SU-DHL-6 (cell line): ENCODE data around the gene FRMD1.

Experiments used
- H2AFZ ChIP-seq: fragments of 200-600 bp; sonication (generic); 2 replicates; pipeline ENCODE4 v1.6.1; 2014; ENCODE audit warnings: low read depth, mild to moderate bottlenecking, moderate library complexity, mixed read lengths, antibody characterized with exemption, low read length; ENCODE audit not compliant: severe bottlenecking
- H3F3A ChIP-seq: fragments of 200-600 bp; shearing (Covaris generic); 2 replicates; pipeline ENCODE4 v1.6.0; 2016; ENCODE audit warnings: antibody characterized with exemption, mild to moderate bottlenecking; ENCODE audit not compliant: insufficient read depth
- H3K27ac ChIP-seq: fragments of 200-600 bp; sonication (generic); 2 replicates; pipeline ENCODE4 v1.5.1; 2016; ENCODE audit warnings: low read depth, mild to moderate bottlenecking, low read length, moderate library complexity, mixed read lengths
- H3K27me3 ChIP-seq: fragments of 200-600 bp; sonication (generic), shearing (Covaris generic); 2 replicates; pipeline ENCODE4 v1.6.0; 2014; ENCODE audit warnings: mild to moderate bottlenecking, low read length
- H3K36me3 ChIP-seq: fragments of 200-600 bp; sonication (generic); 2 replicates; pipeline ENCODE4 v1.6.1; 2014; ENCODE audit warnings: mild to moderate bottlenecking, low read length, mixed read lengths
- H3K4me2 ChIP-seq: fragments of 300-600, 200-600 bp; shearing (Covaris generic), sonication (generic); 2 replicates; pipeline ENCODE4 v1.6.0; 2014; ENCODE audit warnings: low read length, low read depth, mild to moderate bottlenecking; ENCODE audit not compliant: poor library complexity, severe bottlenecking
- H3K4me3 ChIP-seq: fragments of 200-600 bp; sonication (generic); 2 replicates; pipeline ENCODE4 v1.5.1; 2014; ENCODE audit warnings: antibody characterized with exemption, low read length, mild to moderate bottlenecking, mixed read lengths; ENCODE audit not compliant: insufficient read depth, poor library complexity, severe bottlenecking
- H3K79me2 ChIP-seq: fragments of 200-600 bp; sonication (generic); 2 replicates; pipeline ENCODE4 v1.6.1; 2014; ENCODE audit warnings: mild to moderate bottlenecking, low read length, moderate library complexity; ENCODE audit not compliant: insufficient read depth
- H3K9ac ChIP-seq: fragments of 200-600 bp; sonication (generic); 2 replicates; pipeline ENCODE4 v1.7.0; 2014; ENCODE audit warnings: mild to moderate bottlenecking, low read length
- H3K9me2 ChIP-seq: fragments of 200-600 bp; sonication (generic); replicated peaks from 2 replicates; pipeline ENCODE4 v1.6.1; 2014; ENCODE audit warnings: low read length; ENCODE audit not compliant: insufficient read depth
- H3K9me3 ChIP-seq: fragments of 200-600 bp; sonication (generic); 2 replicates; pipeline ENCODE4 v1.6.1; 2014; ENCODE audit warnings: low read length, mixed read lengths; ENCODE audit not compliant: insufficient read depth
- H4K20me1 ChIP-seq: fragments of 200-600 bp; sonication (generic); 2 replicates; pipeline ENCODE4 v1.6.1; 2014; ENCODE audit warnings: low read depth, mild to moderate bottlenecking, antibody characterized with exemption, low read length, moderate library complexity, mixed read lengths
- EZH2phosphoT487 ChIP-seq: fragments of 200-600 bp; sonication (generic), shearing (Covaris generic); conservative IDR thresholded peaks from 2 replicates; pipeline ENCODE4 v1.6.1; 2018; ENCODE audit warnings: mild to moderate bottlenecking, antibody characterized with exemption, low read length, moderate library complexity, mixed read lengths
- TF ChIP-seq, protein P1 (sequence below): fragments of 200-600 bp; sonication (generic); IDR thresholded peaks from one replicate; pipeline ENCODE4 v1.5.1; 2017; ENCODE audit warnings: antibody characterized with exemption, mild to moderate bottlenecking, low read length, moderate library complexity; ENCODE audit not compliant: insufficient read depth, poor library complexity, severe bottlenecking

The FRMD1 gene

DNA sequence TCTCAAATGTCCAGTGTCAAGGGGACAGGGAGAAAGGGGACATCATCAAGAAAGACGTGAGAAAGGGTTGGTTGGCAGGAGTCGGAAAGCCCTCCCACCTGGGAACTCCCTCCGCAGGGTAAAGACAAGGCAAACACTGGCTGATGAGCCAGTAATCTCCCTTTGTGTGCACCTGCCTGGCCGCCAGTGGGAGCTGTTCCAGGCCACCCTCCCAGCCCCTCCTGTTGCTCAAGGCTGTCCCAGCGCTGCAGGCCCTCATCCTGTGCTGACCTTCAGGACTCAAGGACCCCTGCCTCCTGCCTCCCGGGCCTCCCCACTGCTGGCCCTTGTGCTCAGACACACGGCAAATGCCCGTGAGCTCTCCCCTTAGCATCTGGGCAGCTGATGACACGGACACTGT, 7.4 kb downstream of the FRMD1 start:
- no peak overlapping the region for H2AFZ ChIP-seq
- no peaks in the 10 kb centered on the region for H3K36me3 ChIP-seq
- H3K9me2 ChIP-seq, result no peaks in the 10 kb centered on the region
- H4K20me1 ChIP-seq, result no peaks in the 10 kb centered on the region
- H3K27me3 ChIP-seq, result no peaks in the 10 kb centered on the region
- no peaks in the 10 kb centered on the region for H3F3A ChIP-seq
- no peaks in the 10 kb centered on the region for H3K79me2 ChIP-seq
- H3K9me3 ChIP-seq, result no peaks in the 10 kb centered on the region
- H3K9ac ChIP-seq, result no peak overlapping the region
- H3K4me3 ChIP-seq, result no peak overlapping the region
- TF ChIP-seq EZH2phosphoT487, result no peak
- TF ChIP-seq, protein P1, sequence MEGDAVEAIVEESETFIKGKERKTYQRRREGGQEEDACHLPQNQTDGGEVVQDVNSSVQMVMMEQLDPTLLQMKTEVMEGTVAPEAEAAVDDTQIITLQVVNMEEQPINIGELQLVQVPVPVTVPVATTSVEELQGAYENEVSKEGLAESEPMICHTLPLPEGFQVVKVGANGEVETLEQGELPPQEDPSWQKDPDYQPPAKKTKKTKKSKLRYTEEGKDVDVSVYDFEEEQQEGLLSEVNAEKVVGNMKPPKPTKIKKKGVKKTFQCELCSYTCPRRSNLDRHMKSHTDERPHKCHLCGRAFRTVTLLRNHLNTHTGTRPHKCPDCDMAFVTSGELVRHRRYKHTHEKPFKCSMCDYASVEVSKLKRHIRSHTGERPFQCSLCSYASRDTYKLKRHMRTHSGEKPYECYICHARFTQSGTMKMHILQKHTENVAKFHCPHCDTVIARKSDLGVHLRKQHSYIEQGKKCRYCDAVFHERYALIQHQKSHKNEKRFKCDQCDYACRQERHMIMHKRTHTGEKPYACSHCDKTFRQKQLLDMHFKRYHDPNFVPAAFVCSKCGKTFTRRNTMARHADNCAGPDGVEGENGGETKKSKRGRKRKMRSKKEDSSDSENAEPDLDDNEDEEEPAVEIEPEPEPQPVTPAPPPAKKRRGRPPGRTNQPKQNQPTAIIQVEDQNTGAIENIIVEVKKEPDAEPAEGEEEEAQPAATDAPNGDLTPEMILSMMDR, result no peak
- H3K4me2 ChIP-seq, result no peak overlapping the region
- no peak overlapping the region for H3K27ac ChIP-seq

DNA sequence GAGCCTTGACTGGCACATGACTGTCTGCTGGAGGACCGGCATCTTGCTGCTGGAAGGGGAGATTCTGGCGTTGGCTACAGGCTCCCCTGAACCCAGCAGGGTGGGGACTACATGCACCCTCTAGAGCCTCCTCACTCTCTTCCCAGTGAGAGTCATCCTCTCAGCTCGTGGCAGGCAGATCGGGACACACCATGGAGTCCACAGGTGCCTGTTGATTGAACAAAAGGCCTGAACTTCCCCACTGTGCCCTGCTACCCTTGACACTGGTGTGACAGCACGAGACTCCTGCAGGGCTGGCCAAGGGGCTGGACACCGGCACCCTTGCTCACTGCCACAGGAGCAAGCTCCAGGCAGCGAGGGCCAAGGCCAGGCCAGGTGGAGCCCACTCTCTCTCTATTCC, 8.2 kb downstream of the FRMD1 start:
- no peaks in the 10 kb centered on the region for H3K9me3 ChIP-seq
- no peaks in the 10 kb centered on the region for H3K79me2 ChIP-seq
- H2AFZ ChIP-seq, result no peak overlapping the region
- no peak overlapping the region for H3K4me3 ChIP-seq
- no peaks in the 10 kb centered on the region for H3K36me3 ChIP-seq
- no peak overlapping the region for H3K4me2 ChIP-seq
- no peak overlapping the region for H3K9ac ChIP-seq
- no peaks in the 10 kb centered on the region for H3K9me2 ChIP-seq
- H3F3A ChIP-seq, result no peaks in the 10 kb centered on the region
- TF ChIP-seq, protein P1, result no peak
- TF ChIP-seq EZH2phosphoT487, result no peak
- no peaks in the 10 kb centered on the region for H3K27me3 ChIP-seq
- H3K27ac ChIP-seq, result no peak overlapping the region
- no peaks in the 10 kb centered on the region for H4K20me1 ChIP-seq

DNA sequence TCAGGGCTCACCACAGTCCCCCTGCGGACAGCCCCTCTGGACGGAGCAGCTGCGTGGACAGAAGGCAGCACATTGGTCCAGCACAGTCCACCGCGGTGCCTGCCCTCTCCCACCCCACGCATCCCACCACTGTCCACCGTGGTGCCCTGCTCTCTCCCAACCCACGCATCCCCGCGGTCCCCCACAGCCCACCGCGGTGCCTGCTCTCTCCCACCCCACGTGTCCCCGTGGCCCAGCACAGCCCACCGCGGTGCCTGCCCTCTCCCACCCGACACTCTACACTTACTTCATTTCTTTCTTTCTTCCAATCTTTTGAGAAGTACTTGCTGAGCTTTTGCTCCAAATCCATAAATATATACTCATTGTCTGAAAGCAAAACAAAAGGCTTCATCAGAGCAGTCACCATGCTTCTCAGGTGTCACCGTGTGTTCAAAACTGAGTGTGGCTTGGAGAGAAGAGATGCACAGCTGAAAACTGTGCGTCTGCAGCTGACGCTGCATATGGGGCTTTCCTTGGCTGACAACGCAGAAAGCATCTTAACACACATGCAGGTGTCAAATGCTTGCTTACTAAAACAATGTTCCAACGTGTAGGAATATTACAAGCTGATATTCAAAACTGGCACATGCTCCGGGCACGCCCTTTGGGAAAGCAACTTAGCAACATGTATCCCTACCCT, 11.8 kb downstream of the FRMD1 start:
- no peaks in the 10 kb centered on the region for H3K36me3 ChIP-seq
- no peak overlapping the region for H2AFZ ChIP-seq
- H3K27me3 ChIP-seq, result no peaks in the 10 kb centered on the region
- no peaks in the 10 kb centered on the region for H3F3A ChIP-seq
- no peak overlapping the region for H3K27ac ChIP-seq
- H3K79me2 ChIP-seq, result no peaks in the 10 kb centered on the region
- H3K9ac ChIP-seq, result no peak overlapping the region
- no peak overlapping the region for H3K4me3 ChIP-seq
- no peaks in the 10 kb centered on the region for H3K9me3 ChIP-seq
- H3K9me2 ChIP-seq, result no peaks in the 10 kb centered on the region
- H4K20me1 ChIP-seq, result no peaks in the 10 kb centered on the region
- no peak for TF ChIP-seq EZH2phosphoT487
- TF ChIP-seq, protein P1, result no peak
- no peak overlapping the region for H3K4me2 ChIP-seq
